Coronary artery (tissue), 2 donors: Measurements from ENCODE around the gene URB1.
"Not testable (repeated sequence)": the region's sequence is repeated elsewhere in the genome, so short reads cannot be mapped to it uniquely, and the experiment has no call there.

ENCODE experiments used
- DNase-seq: peaks from one replicate; pipeline ENCODE4 v3.0.0-alpha.2; 2017; ENCODE audit warnings: low spot score
- H3K27ac ChIP-seq, 2 donors: fragments of 200-600 bp; sonication (generic); one replicate each; pipeline ENCODE4 v1.5.1; 2016 to 2019
- H3K4me3 ChIP-seq: fragments of 200-600 bp; sonication (generic); 2 replicates; pipeline ENCODE4 v1.5.1; 2016; ENCODE audit warnings: mild to moderate bottlenecking, moderate library complexity
- CTCF ChIP-seq: fragments of 200-600 bp; sonication (generic); IDR thresholded peaks from one replicate; pipeline ENCODE4 v1.5.1; 2019; ENCODE audit warnings: antibody characterized with exemption

Gene URB1

GRCh38 chr21:32410291-32410690, 17.5 kb upstream of the URB1 start:
- H3K27ac ChIP-seq: peak overlapping the region; percentile 95 to 97
- no peak overlapping the region for H3K4me3 ChIP-seq
- no peak for TF ChIP-seq CTCF
- DNase-seq: no peak

- no peak for DNase-seq
- TF ChIP-seq CTCF: no peak
- Histone ChIP-seq H3K27ac (peak overlapping the region in 1 of 2 donors; percentile 35), H3K4me3 (no peak overlapping the region)
These were observed 13.6 kb upstream of the URB1 start for GRCh38 chr21:32406405-32406804.

- no peak for DNase-seq
- Histone ChIP-seq H3K27ac (peak overlapping the region in 1 of 2 donors; percentile 27), H3K4me3 (no peak overlapping the region)
- peak; percentile 61 for TF ChIP-seq CTCF
These were observed 10.5 kb upstream of the URB1 start for GRCh38 chr21:32403201-32403777.

GRCh38 chr21:32393677-32394001, 827 bp upstream of the URB1 start:
- peak overlapping the region; percentile 67 to 93 for H3K27ac ChIP-seq
- DNase-seq: no peak

GRCh38 chr21:32392299-32392879, 423 bp downstream of the URB1 start:
- DNase-seq: no peak
- Histone ChIP-seq H3K27ac (no peak overlapping the region), H3K4me3 (peak overlapping the region; percentile 94)
- TF ChIP-seq CTCF: no peak

More at GRCh38 chr21:32393677-32394001, 827 bp upstream of the URB1 start:
- H3K4me3 ChIP-seq: peak overlapping the region; percentile 94
- TF ChIP-seq CTCF: no peak

GRCh38 chr21:32391755-32392154, 1.1 kb downstream of the URB1 start:
- H3K27ac ChIP-seq: no peak overlapping the region
- H3K4me3 ChIP-seq: peak overlapping the region; percentile 94
- DNase-seq: no peak
- TF ChIP-seq CTCF: no peak

- H3K27ac ChIP-seq, H3K4me3 ChIP-seq, DNase-seq: not testable (repeated sequence)
These were observed 2.1 kb downstream of the URB1 start for GRCh38 chr21:32390537-32391224.
